ENCODE data around the gene PRKAA1. TPM values are rescaled to one million over a fixed set of nuclear protein-coding genes. Genes with fewer than 3 reads are reported as not detected.
"Not testable (repeated sequence)": the region's sequence is repeated elsewhere in the genome, so short reads cannot be mapped to it uniquely, and the experiment has no call there.

The PRKAA1 gene
- total and polyA plus RNA-seq, 2 of the 4 experiments (the other 2 are of a cell fraction) = 47.7 to 94.1 TPM

- H3K4me1 ChIP-seq (ENCODE audit: control insufficient read depth, insufficient read depth, low read length) = not testable (repeated sequence)
- WGBS, 2 experiments (ENCODE audit: extremely low coverage in 2 of 2, insufficient read length in 1 of 2) = no CpG with 5 or more reads among the region's 3 CpGs
These were observed 11.5 kb downstream of the PRKAA1 start for GRCh38 chr5:40786664-40787063.

More at GRCh38 chr5:40786664-40787063, 11.5 kb downstream of the PRKAA1 start:
- H2BK120ac ChIP-seq (ENCODE audit: low read depth, low read length); H2AFZ ChIP-seq (replicated peaks; ENCODE audit: low read length, poor library complexity); H4K91ac ChIP-seq (ENCODE audit: insufficient read depth, low read depth, low read length); H2BK15ac ChIP-seq (ENCODE audit: low read depth, low read length); H3K27ac ChIP-seq (ENCODE audit: insufficient read depth, low read length); H2AK5ac ChIP-seq (ENCODE audit: low read depth, low read length); H3K9me3 ChIP-seq (ENCODE audit: control insufficient read depth, insufficient read depth, low read length); H3K27me3 ChIP-seq (ENCODE audit: control insufficient read depth, insufficient read depth, low read length); H2BK5ac ChIP-seq (ENCODE audit: low read depth, low read length, poor library complexity, severe bottlenecking); H3K23ac ChIP-seq (ENCODE audit: low read depth, low read length); in situ Hi-C loops (cut with MboI; ENCODE audit: low sequenced_read_pairs); BruUV-seq (replicated peaks); H3K36me3 ChIP-seq (ENCODE audit: control insufficient read depth, insufficient read depth, low read length); H3K4me3 ChIP-seq (ENCODE audit: insufficient read depth, low read depth, low read length); dilution Hi-C loops (cut with HindIII; ENCODE audit: low sequenced_read_pairs, unreplicated experiment); H4K5ac ChIP-seq (ENCODE audit: low read depth, low read length); ATAC-seq (ENCODE audit: low read depth); H3K9me1 ChIP-seq (ENCODE audit: insufficient read depth, low read length); H4K8ac ChIP-seq (ENCODE audit: low read depth in 2 of 2, low read length in 2 of 2); H2BK20ac ChIP-seq (ENCODE audit: low read depth, low read length); H3K9ac ChIP-seq (ENCODE audit: low read depth, low read length); H3K4ac ChIP-seq (ENCODE audit: low read depth, low read length); H3K14ac ChIP-seq (replicated peaks; ENCODE audit: low read depth, low read length); DNase-seq; intact Hi-C loops (cut with micrococcal nuclease); H2AK9ac ChIP-seq (replicated peaks; ENCODE audit: low read depth, low read length, poor library complexity); H3K18ac ChIP-seq (ENCODE audit: low read depth, low read length); H3K4me2 ChIP-seq (ENCODE audit: low read depth, low read length); H3K56ac ChIP-seq (ENCODE audit: extremely low read depth, insufficient read depth, low read length): not testable (repeated sequence)
- POLR2A ChIA-PET (ENCODE audit: unreplicated experiment) = interaction anchor here (0.6 kb wide), 1 partner anchor 183 kb away, joined by 5 read pairs; no protein-coding TSS in a partner anchor
- Histone ChIP-seq H4K20me1 (ENCODE audit: insufficient read depth, low read length) (peaks cover 95% of the 10 kb centered on the region), H3K79me1 (ENCODE audit: low read depth in 1 of 2, low read length in 2 of 2) (peaks cover 0 to 46% of the 10 kb centered on the region in 2 experiments; a peak in 3 of 4 replicates)
- CTCF ChIA-PET = interaction anchor here (0.6 kb wide), 2 partner anchors 45 to 509 kb away, joined by 3 to 7 read pairs; no protein-coding TSS in a partner anchor
